HepG2 (cell line): ENCODE results near the gene RIPPLY1. TPM values are rescaled to one million over a fixed set of nuclear protein-coding genes. Genes with fewer than 3 reads are reported as not detected.

ENCODE experiments used
- ATAC-seq: fragments of 200-7000 bp; cut with Tn5 transposase; 3 replicates; pipeline ENCODE4 v1.9.1; 2020; ENCODE audit warnings: mild to moderate bottlenecking, moderate library complexity
- BruUV-seq: library from RNA; stranded (reverse); fragments of 400-500 nt; replicated peaks from 2 replicates; lab custom pipeline; 2021; lab: Mats Ljungman, UMichigan
- CTCF ChIA-PET: fragments of 300-600 bp; formaldehyde crosslinking; extraction: SDS; loops from one replicate; lab custom pipeline; 2021; ENCODE audit warnings: low total read pairs, inconsistent platforms, low intra/inter-chr PET ratio; lab: Yijun Ruan, JAX
- POLR2A ChIA-PET: fragments of 350-600 bp; sonication (Branson Sonifier 250); formaldehyde crosslinking; loops from one replicate; lab custom pipeline; 2020; ENCODE audit warnings: antibody characterized with exemption, inconsistent platforms; lab: Yijun Ruan, JAX
- DNase-seq: peaks from one replicate; pipeline ENCODE4 v3.0.0-alpha.2; 2015; ENCODE audit warnings: low spot score
- FAIRE-seq: peaks from 3 replicates; lab custom pipeline; 2011; peaks lifted over from hg19 to GRCh38; lab: Jason Lieb, UNC
- H2AFZ ChIP-seq: one replicate; pipeline ENCODE4 v1.6.1; 2011; ENCODE audit warnings: low read length, inconsistent platforms
- H3K27ac ChIP-seq: fragments of 300-600 bp; 3 replicates; pipeline ENCODE4 v1.8.0; 2011; ENCODE audit warnings: mixed run types, mild to moderate bottlenecking, mixed read lengths, low read length, inconsistent platforms; ENCODE audit not compliant: insufficient read depth; ENCODE audit errors: extremely low read length
- H3K27me3 ChIP-seq, 2 experiments: fragments of 200-600 bp in 1 of 2; 2 replicates in 1 of 2; 3 replicates in 1 of 2; pipeline versions ENCODE4 v1.6.0 to v1.8.0; 2011; ENCODE audit warnings: low read length in 2 of 2, mild to moderate bottlenecking in 2 of 2, moderate library complexity in 2 of 2, inconsistent platforms in 1 of 2; ENCODE audit not compliant: insufficient read depth in 2 of 2, control insufficient read depth in 1 of 2
- H3K36me3 ChIP-seq, 2 experiments: fragments of 200-600 bp in 1 of 2; replicated peaks in 1 of 2; 2 replicates in 1 of 2; 3 replicates in 1 of 2; pipeline versions ENCODE4 v1.5.1 to v1.8.0; 2011; ENCODE audit warnings: low read length in 2 of 2, inconsistent platforms in 1 of 2; ENCODE audit not compliant: insufficient read depth in 2 of 2, control insufficient read depth in 1 of 2
- H3K4me1 ChIP-seq: 2 replicates; pipeline ENCODE4 v1.5.1; 2012; ENCODE audit warnings: low read length, inconsistent platforms; ENCODE audit not compliant: insufficient read depth
- H3K4me2 ChIP-seq: 2 replicates; pipeline ENCODE4 v1.6.0; 2011; ENCODE audit warnings: low read depth, low read length, inconsistent platforms
- H3K4me3 ChIP-seq, 3 experiments: fragments of 200-600 bp in 1 of 3; sonication (generic), shearing (Covaris generic) in 1 of 3; replicated peaks in 1 of 3; 2 replicates each; pipeline ENCODE4 v1.5.1; 2011 to 2016; ENCODE audit warnings: low read length in 3 of 3, inconsistent platforms in 2 of 3, low read depth in 2 of 3, mild to moderate bottlenecking in 2 of 3, control low read depth in 1 of 3, mixed read lengths in 1 of 3; ENCODE audit not compliant: insufficient read depth in 1 of 3
- H3K79me2 ChIP-seq: one replicate; pipeline ENCODE4 v1.6.1; 2011; ENCODE audit warnings: low read length, inconsistent platforms; ENCODE audit not compliant: insufficient read depth
- H3K9ac ChIP-seq: 2 replicates; pipeline ENCODE4 v1.6.0; 2011; ENCODE audit warnings: mild to moderate bottlenecking, low read depth, low read length, inconsistent platforms; ENCODE audit not compliant: insufficient read depth
- H3K9me3 ChIP-seq: 2 replicates; pipeline ENCODE4 v1.5.1; 2012; ENCODE audit warnings: mild to moderate bottlenecking, low read length
- H4K20me1 ChIP-seq: 2 replicates; pipeline ENCODE4 v1.6.0; 2011; ENCODE audit warnings: inconsistent platforms, mild to moderate bottlenecking, low read length, moderate library complexity; ENCODE audit not compliant: insufficient read depth
- ASH2L ChIP-seq: fragments of 300-600, 200-600 bp; sonication (generic); IDR thresholded peaks from 2 replicates; pipeline ENCODE4 v1.7.0; 2017; ENCODE audit warnings: low read depth, mild to moderate bottlenecking, moderate library complexity, mixed read lengths, low read length; ENCODE audit not compliant: insufficient read length
- CENPBD1 ChIP-seq: sonication (generic); formaldehyde crosslinking; IDR thresholded peaks from 2 replicates; pipeline ENCODE4 v1.8.0; 2022; ENCODE audit warnings: missing genetic modification reagents, low read depth, mild to moderate bottlenecking, borderline replicate concordance
- FOSL1 ChIP-seq: sonication (generic); formaldehyde crosslinking; IDR thresholded peaks from 2 replicates; pipeline ENCODE4 v1.9.0; 2021; ENCODE audit warnings: missing genetic modification reagents, borderline replicate concordance
- FOSL2 ChIP-seq: sonication (generic); formaldehyde crosslinking; IDR thresholded peaks from 2 replicates; pipeline ENCODE4 v1.4.0; 2020; ENCODE audit warnings: missing genetic modification reagents
- GTF3A ChIP-seq: sonication (generic); formaldehyde crosslinking; conservative IDR thresholded peaks from 2 replicates; pipeline ENCODE4 v1.4.0; 2020; ENCODE audit warnings: mild to moderate bottlenecking, missing genetic modification reagents
- POLR2G ChIP-seq: fragments of 200-400 bp; formaldehyde crosslinking; IDR thresholded peaks from 2 replicates; pipeline ENCODE4 v1.6.1; 2018; ENCODE audit warnings: mild to moderate bottlenecking, low read depth, low read length, moderate library complexity
- RXRB ChIP-seq: IDR thresholded peaks from 2 replicates; pipeline ENCODE4 v1.6.1; 2016; ENCODE audit warnings: borderline replicate concordance, missing genetic modification reagents, missing compliant biosample characterization
- SAP130 ChIP-seq: IDR thresholded peaks from 2 replicates; pipeline ENCODE4 v1.6.1; 2016; ENCODE audit warnings: low read depth
- SMC3 ChIP-seq: IDR thresholded peaks from 2 replicates; pipeline ENCODE4 v1.6.1; 2011; ENCODE audit warnings: low read length, improper control_type of control experiment
- SNAI1 ChIP-seq: sonication (generic); formaldehyde crosslinking; IDR thresholded peaks from 2 replicates; pipeline ENCODE4 v1.5.0; 2020; ENCODE audit warnings: mild to moderate bottlenecking, missing genetic modification reagents, borderline replicate concordance
- TARDBP ChIP-seq: sonication (generic); formaldehyde crosslinking; IDR thresholded peaks from 2 replicates; pipeline ENCODE4 v1.8.0; 2022; ENCODE audit warnings: mild to moderate bottlenecking, missing genetic modification reagents
- TCF7 ChIP-seq: sonication (generic); IDR thresholded peaks from 2 replicates; pipeline ENCODE4 v1.6.1; 2016; ENCODE audit warnings: antibody characterized with exemption, low read depth
- TFDP2 ChIP-seq: sonication (generic); formaldehyde crosslinking; IDR thresholded peaks from 2 replicates; pipeline ENCODE4 v1.4.0; 2020; ENCODE audit warnings: missing genetic modification reagents
- ZBTB7B ChIP-seq: sonication (generic); formaldehyde crosslinking; IDR thresholded peaks from 2 replicates; pipeline ENCODE4 v1.4.0; 2020; ENCODE audit warnings: missing genetic modification reagents
- ZNF205 ChIP-seq: IDR thresholded peaks from 2 replicates; pipeline ENCODE4 v1.6.1; 2018; ENCODE audit warnings: missing biosample characterization, missing genetic modification reagents
- ZNF83 ChIP-seq: sonication (generic); formaldehyde crosslinking; IDR thresholded peaks from 2 replicates; pipeline ENCODE4 v1.4.0; 2020; ENCODE audit warnings: missing genetic modification reagents, mild to moderate bottlenecking, borderline replicate concordance
- WGBS: methylation state at CpG from one replicate; pipeline ENCODE4 v1.1.6; 2017; ENCODE audit warnings: low lambda C conversion rate; 5-methylcytosine and 5-hydroxymethylcytosine counted together
- in situ Hi-C: cut with HindIII; loops from 2 replicates; pipeline ENCODE4 v1.10.0; 2017; ENCODE audit warnings: low pct_unique_long_range_greater_than_20kb; ENCODE audit not compliant: extremely low pct_ligation_motif_present
- intact Hi-C: fragments of 100-400 bp; cut with micrococcal nuclease; formaldehyde crosslinking; loops from one replicate; pipeline ENCODE4 v1.10.0; 2022; ENCODE audit not compliant: unreplicated experiment
- polyA plus RNA-seq, 8 experiments: library from polyadenylated mRNA; depleted of rRNA in 3 of 8; stranded (reverse) in 7 of 8; unstranded in 1 of 8; fragments of >200 nt; fragmentation: Illumina TruSeq in 4 of 8; extraction: Trizol in 4 of 8; gene quantifications; 2 replicates each; pipeline versions ENCODE4 v1.2.1 to v1.2.3, GENCODE V29; 2011 to 2016; ENCODE audit warnings: low read depth in 4 of 8, missing spikeins in 1 of 8, mixed read lengths in 1 of 8; ENCODE audit not compliant: insufficient read depth in 1 of 8
- total RNA-seq, 5 experiments: library from RNA; depleted of rRNA; stranded (reverse); fragments of >200 nt; fragmentation: Illumina TruSeq; extraction: Trizol; gene quantifications; 2 replicates each; pipeline ENCODE4 v1.2.3, GENCODE V29; 2016; ENCODE audit warnings: low read depth in 1 of 5
- TF ChIP-seq, protein P1 (sequence below): IDR thresholded peaks from 2 replicates; pipeline ENCODE4 v1.6.1; 2016; ENCODE audit warnings: mild to moderate bottlenecking

The RIPPLY1 gene
- total and polyA plus RNA-seq, 2 of the 13 experiments (the other 11 are each of a cell fraction or from before 2014, with no cell fraction given) = 0.41 to 0.49 TPM

- TF ChIP-seq, protein P1, sequence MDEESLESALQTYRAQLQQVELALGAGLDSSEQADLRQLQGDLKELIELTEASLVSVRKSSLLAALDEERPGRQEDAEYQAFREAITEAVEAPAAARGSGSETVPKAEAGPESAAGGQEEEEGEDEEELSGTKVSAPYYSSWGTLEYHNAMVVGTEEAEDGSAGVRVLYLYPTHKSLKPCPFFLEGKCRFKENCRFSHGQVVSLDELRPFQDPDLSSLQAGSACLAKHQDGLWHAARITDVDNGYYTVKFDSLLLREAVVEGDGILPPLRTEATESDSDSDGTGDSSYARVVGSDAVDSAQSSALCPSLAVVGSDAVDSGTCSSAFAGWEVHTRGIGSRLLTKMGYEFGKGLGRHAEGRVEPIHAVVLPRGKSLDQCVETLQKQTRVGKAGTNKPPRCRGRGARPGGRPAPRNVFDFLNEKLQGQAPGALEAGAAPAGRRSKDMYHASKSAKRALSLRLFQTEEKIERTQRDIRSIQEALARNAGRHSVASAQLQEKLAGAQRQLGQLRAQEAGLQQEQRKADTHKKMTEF = 0 out of 2 replicates have a peak, but pooled peaks have one; percentile 10
- TF ChIP-seq SAP130 = peak; percentile 13; the same call in 1 of the 2 replicates
- peak; percentile 43; the same call in 1 of the 2 replicates for TF ChIP-seq FOSL1 (CRISPR knock-in tag)
- TF ChIP-seq ZBTB7B (CRISPR knock-in tag) = 0 out of 2 replicates have a peak, but pooled peaks have one; percentile 24
- peak; percentile 74 for TF ChIP-seq FOSL2 (CRISPR knock-in tag)
- TF ChIP-seq TARDBP (CRISPR knock-in tag) = no peak
- no peak for TF ChIP-seq GTF3A
- TF ChIP-seq RXRB (CRISPR knock-in tag) = peak; percentile 8; the same call in 1 of the 2 replicates
- peak; percentile 18; the same call in 1 of the 2 replicates for TF ChIP-seq TCF7
- TF ChIP-seq POLR2G = peak; percentile 46; the same call in 1 of the 2 replicates
- TF ChIP-seq, all 625 proteins: peak for 15
Observed at GRCh38 chrX:106932492-106932923, 29.4 kb upstream of the RIPPLY1 start (continued).

DNA sequence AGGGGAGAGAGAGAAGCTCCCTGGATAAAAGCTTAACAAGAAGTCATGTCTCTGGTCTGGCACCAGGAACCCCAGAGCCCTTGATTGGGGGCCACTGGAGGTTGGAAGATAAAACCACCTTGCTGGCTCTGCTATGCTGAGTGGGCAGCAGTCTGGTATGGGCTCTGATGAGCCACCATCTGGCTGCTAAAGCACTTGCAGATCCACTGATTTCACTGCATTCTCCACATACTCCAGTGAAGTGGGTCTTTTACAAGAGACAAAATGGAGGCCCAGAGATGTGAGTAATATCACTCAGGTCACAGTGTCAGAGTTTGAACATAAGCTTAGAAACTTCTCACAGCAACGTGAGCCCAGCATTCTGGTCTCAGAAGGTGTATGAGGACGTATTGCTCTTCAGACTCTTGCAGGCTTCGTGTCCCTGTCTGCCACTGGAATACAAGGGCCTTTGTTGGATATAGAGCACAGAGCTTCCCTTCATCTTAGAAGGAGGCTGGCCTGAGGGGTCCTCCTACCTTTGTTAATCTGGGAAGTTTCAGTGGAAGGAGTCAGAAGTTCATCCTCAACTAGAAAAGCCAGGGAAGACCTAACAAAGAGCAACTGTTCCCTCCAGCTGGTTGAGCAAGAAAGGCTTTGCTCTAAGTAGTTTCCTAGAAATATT is 28.8 kb upstream of the RIPPLY1 start:
- in situ Hi-C loops = no loop called here
- peak overlapping the region; percentile 90 for H3K27ac ChIP-seq
- CTCF ChIA-PET = interaction anchor here (1.1 kb wide), 1 partner anchor 34 kb away, joined by 4 read pairs; no protein-coding TSS in a partner anchor
- peak; percentile 18 for TF ChIP-seq ASH2L
- no peak for TF ChIP-seq ZNF83
- TF ChIP-seq TFDP2 (CRISPR knock-in tag) = no peak
- TF ChIP-seq SMC3 = 0 out of 2 replicates have a peak, but pooled peaks have one; percentile 8
- no peak for TF ChIP-seq CENPBD1 (CRISPR knock-in tag)
- no peak for TF ChIP-seq SNAI1 (CRISPR knock-in tag)
- no peak for TF ChIP-seq ZNF205 (CRISPR knock-in tag)

More for the DNA sequence above, 28.8 kb upstream of the RIPPLY1 start:
- DNase-seq (peak; percentile 36), FAIRE-seq (peak; percentile 92), ATAC-seq (peak; percentile 58)
- WGBS = 0% methylated on average over 1 of the region's 3 CpGs
- H3K79me2 ChIP-seq = no peaks in the 10 kb centered on the region
- peak overlapping the region; percentile 9 for H2AFZ ChIP-seq
- no peaks in the 10 kb centered on the region for H3K9me3 ChIP-seq
- POLR2A ChIA-PET = interaction anchor here (0.9 to 3.2 kb wide), 10 partner anchors 9 to 697 kb away, joined by 3 to 76 read pairs (median 6); partner anchors contain the start of genes PRPS1 and RIPPLY1
- BruUV-seq = no TSS peak
- H3K4me2 ChIP-seq = peak overlapping the region; percentile 86
- no peaks in the 10 kb centered on the region for H3K27me3 ChIP-seq
- peak overlapping the region in 1 of 3 experiments; percentile 58; a peak in 1 of 6 replicates for H3K4me3 ChIP-seq
- H4K20me1 ChIP-seq = no peaks in the 10 kb centered on the region
- peak overlapping the region; percentile 59 for H3K9ac ChIP-seq
- intact Hi-C loops = loop anchor here (2.0 kb wide), 1 partner anchor 23 kb away; no protein-coding TSS in a partner anchor
- H3K4me1 ChIP-seq = peaks cover 63% of the 10 kb centered on the region
- H3K36me3 ChIP-seq = no peaks in the 10 kb centered on the region
